Measurements from ENCODE around the gene UBE3B. TPM values are rescaled to one million over a fixed set of nuclear protein-coding genes. Genes with fewer than 3 reads are reported as not detected.

Gene UBE3B
- polyA plus RNA-seq, 1 donor (not counting 4 experiments of a cell fraction or from before 2014, with no cell fraction given) = 27.1 TPM

DNA sequence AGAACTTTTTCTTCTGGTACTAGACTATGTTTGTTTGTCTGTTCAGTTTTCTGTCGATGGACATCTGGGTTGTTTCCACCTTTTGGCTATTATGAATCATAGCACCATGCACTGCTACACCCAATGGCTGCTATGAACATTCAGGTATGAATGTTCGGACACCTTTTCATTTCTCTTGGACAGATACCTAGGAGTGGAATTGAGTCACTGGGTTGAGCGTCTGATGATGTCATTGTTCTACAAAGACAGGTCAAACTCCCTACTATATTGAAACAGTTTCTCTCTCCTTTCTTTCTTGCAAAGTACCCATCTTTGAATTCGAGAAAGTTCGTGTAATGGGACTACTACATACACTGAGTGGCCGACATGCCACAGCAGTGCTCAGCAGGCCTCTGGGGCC is 45.0 kb upstream of the UBE3B start:
- H3K4me2 ChIP-seq (ENCODE audit: control insufficient read depth, extremely low read depth, insufficient read depth, low read depth, low read length) = peak overlapping the region; percentile 34
- H2AFZ ChIP-seq (ENCODE audit: control insufficient read depth, low read length) = no peak overlapping the region

DNA sequence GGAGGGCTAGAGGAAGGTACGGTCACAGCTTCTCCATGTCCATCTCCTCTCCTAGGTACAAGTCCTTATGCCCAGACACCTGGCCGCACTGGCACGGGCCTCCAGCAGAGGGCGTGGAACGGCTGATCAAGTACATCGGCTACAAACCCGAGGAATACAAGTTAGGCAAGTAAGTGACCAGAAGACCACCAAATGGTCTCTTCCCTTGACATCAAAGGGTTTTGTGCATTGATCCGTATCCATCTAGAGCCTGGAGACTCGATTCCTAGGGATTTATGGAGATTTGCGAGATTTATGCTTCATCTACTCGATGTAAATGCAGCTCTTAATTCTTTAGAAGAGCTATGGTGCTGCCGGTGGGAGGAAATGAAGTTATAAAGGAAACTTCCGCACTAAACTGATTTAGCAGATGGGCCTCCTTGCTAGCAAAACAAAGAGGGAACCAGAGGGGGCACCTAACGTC is 44.6 kb upstream of the UBE3B start:
- Histone ChIP-seq H2AFZ (ENCODE audit: control insufficient read depth, low read length) (peak overlapping the region; percentile 67), H3K9me3 (ENCODE audit: control insufficient read depth, low read depth, low read length) (no peaks in the 10 kb centered on the region), H3K4me3 (ENCODE audit: control insufficient read depth in 2 of 3, extremely low read depth in 1 of 3, insufficient read depth in 2 of 3, low read depth in 1 of 3, low read length in 3 of 3) (no peak overlapping the region), H3K36me3 (ENCODE audit: control insufficient read depth in 2 of 2, extremely low read depth in 1 of 2, insufficient read depth in 2 of 2, low read length in 2 of 2) (no peaks in the 10 kb centered on the region), H3K4me1 (ENCODE audit: control insufficient read depth, extremely low read depth, insufficient read depth, low read length) (peaks cover 5% of the 10 kb centered on the region), H3K27me3 (ENCODE audit: control insufficient read depth, extremely low read depth, insufficient read depth, low read length) (no peaks in the 10 kb centered on the region), H3K9me1 (ENCODE audit: control insufficient read depth, extremely low read depth, insufficient read depth, low read length) (no peaks in the 10 kb centered on the region), H3K4me2 (ENCODE audit: control insufficient read depth, extremely low read depth, insufficient read depth, low read depth, low read length) (peak overlapping the region; percentile 34), H3K27ac (ENCODE audit: control insufficient read depth, insufficient read depth, low read length) (no peak overlapping the region), H3K79me2 (ENCODE audit: control insufficient read depth, insufficient read depth, low read length) (no peaks in the 10 kb centered on the region), H3K9ac (ENCODE audit: control insufficient read depth, extremely low read depth, insufficient read depth, low read length) (no peak overlapping the region), H4K20me1 (ENCODE audit: control insufficient read depth, extremely low read depth, insufficient read depth, low read length) (no peaks in the 10 kb centered on the region)
- FAIRE-seq = peak; percentile 9
- peak; percentile 49 for DNase-seq (ENCODE audit: low read depth, low spot score)
- TF ChIP-seq EZH2 (IDR thresholded peaks at IDR 0.05; ENCODE audit: low read length) = no peak
- TF ChIP-seq, protein P1, sequence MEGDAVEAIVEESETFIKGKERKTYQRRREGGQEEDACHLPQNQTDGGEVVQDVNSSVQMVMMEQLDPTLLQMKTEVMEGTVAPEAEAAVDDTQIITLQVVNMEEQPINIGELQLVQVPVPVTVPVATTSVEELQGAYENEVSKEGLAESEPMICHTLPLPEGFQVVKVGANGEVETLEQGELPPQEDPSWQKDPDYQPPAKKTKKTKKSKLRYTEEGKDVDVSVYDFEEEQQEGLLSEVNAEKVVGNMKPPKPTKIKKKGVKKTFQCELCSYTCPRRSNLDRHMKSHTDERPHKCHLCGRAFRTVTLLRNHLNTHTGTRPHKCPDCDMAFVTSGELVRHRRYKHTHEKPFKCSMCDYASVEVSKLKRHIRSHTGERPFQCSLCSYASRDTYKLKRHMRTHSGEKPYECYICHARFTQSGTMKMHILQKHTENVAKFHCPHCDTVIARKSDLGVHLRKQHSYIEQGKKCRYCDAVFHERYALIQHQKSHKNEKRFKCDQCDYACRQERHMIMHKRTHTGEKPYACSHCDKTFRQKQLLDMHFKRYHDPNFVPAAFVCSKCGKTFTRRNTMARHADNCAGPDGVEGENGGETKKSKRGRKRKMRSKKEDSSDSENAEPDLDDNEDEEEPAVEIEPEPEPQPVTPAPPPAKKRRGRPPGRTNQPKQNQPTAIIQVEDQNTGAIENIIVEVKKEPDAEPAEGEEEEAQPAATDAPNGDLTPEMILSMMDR (optimal IDR thresholded peaks at IDR 0.05 in 1 of 3, IDR thresholded peaks at IDR 0.05 in 1 of 3, conservative IDR thresholded peaks at IDR 0.05 in 1 of 3; ENCODE audit: extremely low read depth in 1 of 3, insufficient read depth in 2 of 3, low read length in 3 of 3) = peak; percentile 91 to 94 (median 91)
- dilution Hi-C loops (cut with MboI; ENCODE audit: extremely low pct_ligation_motif_present, low sequenced_read_pairs) = no loop called here

More for the DNA sequence above, 45.0 kb upstream of the UBE3B start:
- Histone ChIP-seq H3K4me1 (ENCODE audit: control insufficient read depth, extremely low read depth, insufficient read depth, low read length) (peaks cover 5% of the 10 kb centered on the region), H4K20me1 (ENCODE audit: control insufficient read depth, extremely low read depth, insufficient read depth, low read length) (no peaks in the 10 kb centered on the region), H3K9ac (ENCODE audit: control insufficient read depth, extremely low read depth, insufficient read depth, low read length) (no peak overlapping the region), H3K27me3 (ENCODE audit: control insufficient read depth, extremely low read depth, insufficient read depth, low read length) (no peaks in the 10 kb centered on the region), H3K79me2 (ENCODE audit: control insufficient read depth, insufficient read depth, low read length) (no peaks in the 10 kb centered on the region), H3K4me3 (ENCODE audit: control insufficient read depth in 2 of 3, extremely low read depth in 1 of 3, insufficient read depth in 2 of 3, low read depth in 1 of 3, low read length in 3 of 3) (no peak overlapping the region), H3K27ac (ENCODE audit: control insufficient read depth, insufficient read depth, low read length) (no peak overlapping the region), H3K36me3 (ENCODE audit: control insufficient read depth in 2 of 2, extremely low read depth in 1 of 2, insufficient read depth in 2 of 2, low read length in 2 of 2) (no peaks in the 10 kb centered on the region), H3K9me3 (ENCODE audit: control insufficient read depth, low read depth, low read length) (no peaks in the 10 kb centered on the region), H3K9me1 (ENCODE audit: control insufficient read depth, extremely low read depth, insufficient read depth, low read length) (no peaks in the 10 kb centered on the region)
- dilution Hi-C loops (cut with MboI; ENCODE audit: extremely low pct_ligation_motif_present, low sequenced_read_pairs) = no loop called here
- TF ChIP-seq EZH2 (IDR thresholded peaks at IDR 0.05; ENCODE audit: low read length) = no peak
- TF ChIP-seq, protein P1 (optimal IDR thresholded peaks at IDR 0.05 in 1 of 3, IDR thresholded peaks at IDR 0.05 in 1 of 3, conservative IDR thresholded peaks at IDR 0.05 in 1 of 3; ENCODE audit: extremely low read depth in 1 of 3, insufficient read depth in 2 of 3, low read length in 3 of 3) = no peak
- FAIRE-seq = no peak
- DNase-seq (ENCODE audit: low read depth, low spot score) = no peak
